NCI-H2171 (cell line): ENCODE data around the gene PTGR3.
"Not testable (repeated sequence)": the region's sequence is repeated elsewhere in the genome, so short reads cannot be mapped to it uniquely, and the experiment has no call there.

Source experiments
- DNase-seq: peaks from one replicate; lab custom pipeline; 2025; lab: John Stamatoyannopoulos, UW

PTGR3 gene

GRCh38 chr18:75202696-75203365, 6.1 kb downstream of the PTGR3 start:
- DNase-seq = no peak

GRCh38 chr18:75201282-75202270, 7.4 kb downstream of the PTGR3 start:
- DNase-seq = no peak

GRCh38 chr18:75200605-75201280, 8.2 kb downstream of the PTGR3 start:
- no peak for DNase-seq

- no peak for DNase-seq
Measured at GRCh38 chr18:75200071-75200470, 8.9 kb downstream of the PTGR3 start.

GRCh38 chr18:75199327-75199726, 9.6 kb downstream of the PTGR3 start:
- no peak for DNase-seq

- no peak for DNase-seq
Measured at GRCh38 chr18:75198036-75198435, 10.9 kb downstream of the PTGR3 start.

- DNase-seq = no peak
Measured at GRCh38 chr18:75192899-75193298, 16.0 kb downstream of the PTGR3 start.

- no peak for DNase-seq
Measured at GRCh38 chr18:75189696-75190095, 19.2 kb downstream of the PTGR3 start.

- DNase-seq = not testable (repeated sequence)
Measured at GRCh38 chr18:75187702-75188101, 21.2 kb downstream of the PTGR3 start.

GRCh38 chr18:75185460-75185859, 23.5 kb downstream of the PTGR3 start:
- DNase-seq = no peak

- DNase-seq = no peak
Measured at GRCh38 chr18:75183973-75184493, 24.9 kb downstream of the PTGR3 start.

- no peak for DNase-seq
Measured at GRCh38 chr18:75183524-75183923, 25.4 kb downstream of the PTGR3 start.

GRCh38 chr18:75179819-75180600, 28.9 kb downstream of the PTGR3 start:
- no peak for DNase-seq

- no peak for DNase-seq
Measured at GRCh38 chr18:75178376-75178775, 30.6 kb downstream of the PTGR3 start.

- DNase-seq = no peak
Measured at GRCh38 chr18:75176849-75177248, 32.1 kb downstream of the PTGR3 start.

GRCh38 chr18:75173738-75174137, 35.2 kb downstream of the PTGR3 start:
- DNase-seq = no peak

GRCh38 chr18:75173125-75173432, 35.9 kb downstream of the PTGR3 start:
- DNase-seq = no peak

GRCh38 chr18:75172299-75173124, 36.4 kb downstream of the PTGR3 start:
- DNase-seq = no peak

GRCh38 chr18:75170916-75171315, 38.0 kb downstream of the PTGR3 start:
- no peak for DNase-seq

- DNase-seq = no peak
Measured at GRCh38 chr18:75170022-75170789, 38.7 kb downstream of the PTGR3 start.
